Astrocyte (in vitro differentiated cells and primary cell): ENCODE measurements around the gene RAB30. TPM values are rescaled to one million over a fixed set of nuclear protein-coding genes. Genes with fewer than 3 reads are reported as not detected.

ENCODE experiments used
- DNase-seq: peaks from one replicate; pipeline ENCODE4 v3.0.0-alpha.2; 2010; ENCODE audit warnings: low read depth
- FAIRE-seq: peaks from 2 replicates; lab custom pipeline; 2011; peaks lifted over from hg19 to GRCh38; lab: Jason Lieb, UNC
- H2AFZ ChIP-seq: 2 replicates; pipeline ENCODE4 v1.6.0; 2012; ENCODE audit warnings: low read depth, low read length, inconsistent platforms
- H3K27ac ChIP-seq: 2 replicates; pipeline ENCODE4 v1.5.1; 2011; ENCODE audit warnings: low read depth, low read length, inconsistent platforms
- H3K27me3 ChIP-seq: 2 replicates; pipeline ENCODE4 v1.6.0; 2011; ENCODE audit warnings: low read length, inconsistent platforms; ENCODE audit not compliant: insufficient read depth
- H3K36me3 ChIP-seq: 2 replicates; pipeline ENCODE4 v1.5.1; 2011; ENCODE audit warnings: low read length, inconsistent platforms; ENCODE audit not compliant: insufficient read depth
- H3K4me1 ChIP-seq: 2 replicates; pipeline ENCODE4 v1.5.1; 2011; ENCODE audit warnings: low read length, inconsistent platforms; ENCODE audit not compliant: insufficient read depth
- H3K4me2 ChIP-seq: 2 replicates; pipeline ENCODE4 v1.6.0; 2012; ENCODE audit warnings: low read length, inconsistent platforms
- H3K4me3 ChIP-seq: 2 replicates; pipeline ENCODE4 v1.5.1; 2011; ENCODE audit warnings: low read depth, mild to moderate bottlenecking, low read length, inconsistent platforms; ENCODE audit not compliant: insufficient read depth
- H3K79me2 ChIP-seq: 2 replicates; pipeline ENCODE4 v1.6.0; 2012; ENCODE audit warnings: mild to moderate bottlenecking, low read length, inconsistent platforms; ENCODE audit not compliant: insufficient read depth
- H3K9ac ChIP-seq: 2 replicates; pipeline ENCODE4 v1.6.0; 2012; ENCODE audit warnings: mild to moderate bottlenecking, low read length, inconsistent platforms
- H3K9me3 ChIP-seq: 2 replicates; pipeline ENCODE4 v1.5.1; 2012; ENCODE audit warnings: low read depth, mild to moderate bottlenecking, low read length, inconsistent platforms; ENCODE audit not compliant: insufficient read depth
- H4K20me1 ChIP-seq: 2 replicates; pipeline ENCODE4 v1.6.0; 2012; ENCODE audit warnings: low read length, inconsistent platforms; ENCODE audit not compliant: insufficient read depth
- H3K27ac Mint-ChIP-seq: one replicate; pipeline ENCODE4 v1.8.0; 2021; ENCODE audit warnings: mild to moderate bottlenecking, mixed read lengths; ENCODE audit not compliant: unreplicated experiment
- H3K27me3 Mint-ChIP-seq: one replicate; pipeline ENCODE4 v1.8.0; 2021; ENCODE audit warnings: low read depth, mixed read lengths; ENCODE audit not compliant: unreplicated experiment
- H3K36me3 Mint-ChIP-seq: one replicate; pipeline ENCODE4 v1.8.0; 2021; ENCODE audit warnings: low read depth, mixed read lengths; ENCODE audit not compliant: unreplicated experiment
- H3K4me1 Mint-ChIP-seq: one replicate; pipeline ENCODE4 v1.8.0; 2021; ENCODE audit warnings: low read depth, mixed read lengths; ENCODE audit not compliant: unreplicated experiment
- H3K4me3 Mint-ChIP-seq: one replicate; pipeline ENCODE4 v1.8.0; 2021; ENCODE audit warnings: mild to moderate bottlenecking, moderate library complexity, mixed read lengths; ENCODE audit not compliant: unreplicated experiment
- H3K9me3 Mint-ChIP-seq: one replicate; pipeline ENCODE4 v1.8.0; 2021; ENCODE audit warnings: mild to moderate bottlenecking, mixed read lengths; ENCODE audit not compliant: unreplicated experiment
- CTCF ChIP-seq: IDR thresholded peaks from 2 replicates; pipeline ENCODE4 v1.5.1; 2011; ENCODE audit warnings: low read depth, mild to moderate bottlenecking, inconsistent platforms, low read length, moderate library complexity; ENCODE audit not compliant: insufficient read depth
- EZH2 ChIP-seq: IDR thresholded peaks from 2 replicates; pipeline ENCODE4 v1.6.1; 2012; ENCODE audit warnings: mild to moderate bottlenecking, low read length, inconsistent platforms; ENCODE audit not compliant: insufficient read depth
- total RNA-seq: library from RNA; stranded (reverse); gene quantifications from 2 replicates; pipeline ENCODE4 v1.2.1, GENCODE V29; 2021

Gene RAB30
- total RNA-seq, 1 donor from 2014 or later = 40.0 TPM

GRCh38 chr11:83046621-83047172 is 25.0 kb downstream of the RAB30 start:
- Histone ChIP-seq H3K79me2 (peaks cover 68% of the 10 kb centered on the region), H3K36me3 (no peaks in the 10 kb centered on the region), H3K9me3 (no peaks in the 10 kb centered on the region), H2AFZ (no peak overlapping the region), H3K27ac (no peak overlapping the region), H3K4me3 (no peak overlapping the region), H3K9ac (no peak overlapping the region), H4K20me1 (peaks cover 6% of the 10 kb centered on the region), H3K4me1 (peaks cover 34% of the 10 kb centered on the region), H3K4me2 (peak overlapping the region; percentile 5), H3K27me3 (no peaks in the 10 kb centered on the region)
- H3K27me3 Mint-ChIP-seq = no peaks in the 10 kb centered on the region
- no peak overlapping the region for H3K4me3 Mint-ChIP-seq
- no peaks in the 10 kb centered on the region for H3K36me3 Mint-ChIP-seq
- H3K9me3 Mint-ChIP-seq = no peaks in the 10 kb centered on the region
- peaks cover 21% of the 10 kb centered on the region for H3K4me1 Mint-ChIP-seq
- DNase-seq (peak; percentile 19), FAIRE-seq (no peak)
- H3K27ac Mint-ChIP-seq = peak overlapping the region; percentile 34
- TF ChIP-seq EZH2 = no peak
- TF ChIP-seq CTCF = no peak

GRCh38 chr11:83044958-83045712 is 26.6 kb downstream of the RAB30 start:
- peaks cover 6% of the 10 kb centered on the region for H4K20me1 ChIP-seq
- no peaks in the 10 kb centered on the region for H3K9me3 Mint-ChIP-seq
- H3K27me3 Mint-ChIP-seq = no peaks in the 10 kb centered on the region
- H3K36me3 ChIP-seq = no peaks in the 10 kb centered on the region
- H3K27ac Mint-ChIP-seq = peak overlapping the region; percentile 68
- H3K4me1 Mint-ChIP-seq = peaks cover 18% of the 10 kb centered on the region
- H3K4me3 Mint-ChIP-seq = peak overlapping the region; percentile 40
- peak; percentile 86 for DNase-seq
- no peak overlapping the region for H3K9ac ChIP-seq
- TF ChIP-seq CTCF (no peak), EZH2 (no peak)
- H3K27me3 ChIP-seq = no peaks in the 10 kb centered on the region
- H3K4me2 ChIP-seq = peak overlapping the region; percentile 60
- no peaks in the 10 kb centered on the region for H3K9me3 ChIP-seq
- H3K36me3 Mint-ChIP-seq = peaks cover 4% of the 10 kb centered on the region
- H3K4me1 ChIP-seq = peaks cover 26% of the 10 kb centered on the region
- peak overlapping the region; percentile 40 for H3K27ac ChIP-seq
- no peak for FAIRE-seq
- H3K79me2 ChIP-seq = peaks cover 60% of the 10 kb centered on the region
- no peak overlapping the region for H2AFZ ChIP-seq
- no peak overlapping the region for H3K4me3 ChIP-seq
